ENCODE measurements around the gene FNDC3B.

DNA sequence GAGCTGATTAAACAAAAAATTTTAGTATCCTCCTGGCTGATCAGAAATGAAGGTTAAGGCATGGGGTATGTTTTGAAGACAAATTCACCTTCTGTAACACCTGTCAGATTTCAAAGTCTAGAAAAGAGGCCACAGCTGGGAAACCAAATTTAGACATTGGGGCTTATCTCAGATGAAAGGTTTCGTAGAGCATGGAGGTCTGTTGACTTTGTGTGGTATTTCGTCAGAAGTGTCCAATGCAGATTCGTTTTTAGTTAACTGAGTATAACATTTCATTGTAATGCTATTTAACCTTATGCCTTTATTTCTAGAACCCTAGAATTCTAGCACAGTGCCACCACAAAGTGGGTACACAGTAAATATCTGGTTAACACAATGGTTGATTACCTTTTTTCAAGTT lies 61.7 kb downstream of the FNDC3B start:
- TF ChIP-seq POLR2AphosphoS5 (IDR thresholded peaks at IDR 0.05): no peak
- TF ChIP-seq, protein P1, sequence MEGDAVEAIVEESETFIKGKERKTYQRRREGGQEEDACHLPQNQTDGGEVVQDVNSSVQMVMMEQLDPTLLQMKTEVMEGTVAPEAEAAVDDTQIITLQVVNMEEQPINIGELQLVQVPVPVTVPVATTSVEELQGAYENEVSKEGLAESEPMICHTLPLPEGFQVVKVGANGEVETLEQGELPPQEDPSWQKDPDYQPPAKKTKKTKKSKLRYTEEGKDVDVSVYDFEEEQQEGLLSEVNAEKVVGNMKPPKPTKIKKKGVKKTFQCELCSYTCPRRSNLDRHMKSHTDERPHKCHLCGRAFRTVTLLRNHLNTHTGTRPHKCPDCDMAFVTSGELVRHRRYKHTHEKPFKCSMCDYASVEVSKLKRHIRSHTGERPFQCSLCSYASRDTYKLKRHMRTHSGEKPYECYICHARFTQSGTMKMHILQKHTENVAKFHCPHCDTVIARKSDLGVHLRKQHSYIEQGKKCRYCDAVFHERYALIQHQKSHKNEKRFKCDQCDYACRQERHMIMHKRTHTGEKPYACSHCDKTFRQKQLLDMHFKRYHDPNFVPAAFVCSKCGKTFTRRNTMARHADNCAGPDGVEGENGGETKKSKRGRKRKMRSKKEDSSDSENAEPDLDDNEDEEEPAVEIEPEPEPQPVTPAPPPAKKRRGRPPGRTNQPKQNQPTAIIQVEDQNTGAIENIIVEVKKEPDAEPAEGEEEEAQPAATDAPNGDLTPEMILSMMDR (IDR thresholded peaks at IDR 0.05 in 8 of 11, conservative IDR thresholded peaks at IDR 0.05 in 3 of 11): no peak
